Measurements from ENCODE around the gene PSMC5. TPM values are rescaled to one million over a fixed set of nuclear protein-coding genes. Genes with fewer than 3 reads are reported as not detected.

The PSMC5 gene
- total RNA-seq, 2 experiments from 2014 or later = 155 to 157 TPM

DNA sequence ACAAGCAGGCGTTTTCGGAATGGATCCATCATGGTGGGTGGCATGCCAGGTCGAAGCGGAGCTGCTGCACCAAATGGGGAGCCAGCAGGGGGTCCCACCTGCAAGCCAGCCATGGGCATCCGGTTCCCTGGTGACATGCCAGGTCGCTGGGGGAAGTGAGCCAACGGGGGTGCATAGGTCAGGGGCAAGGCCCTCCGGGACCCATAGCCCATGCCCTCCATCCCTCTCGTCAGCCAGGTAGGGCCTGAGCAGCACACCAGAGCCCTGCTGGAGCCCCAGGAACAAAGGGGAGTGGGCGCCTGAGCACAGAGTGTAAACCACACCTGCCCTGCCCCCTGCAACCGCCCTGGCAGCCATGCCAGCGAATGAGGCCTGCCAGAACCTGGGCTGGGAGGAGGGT lies 10.2 kb downstream of the PSMC5 start:
- H3K27ac Mint-ChIP-seq = no peak overlapping the region
- H3K9me3 Mint-ChIP-seq = no peaks in the 10 kb centered on the region
- peaks cover 34% of the 10 kb centered on the region for H3K36me3 Mint-ChIP-seq (ENCODE audit: low read depth)
- DNase-seq (no peak), ATAC-seq (no peak)
- no peaks in the 10 kb centered on the region for H3K27me3 Mint-ChIP-seq
- CTCF ChIA-PET = interaction anchor here (0.8 to 1.4 kb wide), 4 partner anchors 10 to 412 kb away, joined by 3 read pairs; partner anchors contain the start of gene PSMC5
- intact Hi-C loops (cut with micrococcal nuclease) = no loop called here
- TF ChIP-seq, protein P1, sequence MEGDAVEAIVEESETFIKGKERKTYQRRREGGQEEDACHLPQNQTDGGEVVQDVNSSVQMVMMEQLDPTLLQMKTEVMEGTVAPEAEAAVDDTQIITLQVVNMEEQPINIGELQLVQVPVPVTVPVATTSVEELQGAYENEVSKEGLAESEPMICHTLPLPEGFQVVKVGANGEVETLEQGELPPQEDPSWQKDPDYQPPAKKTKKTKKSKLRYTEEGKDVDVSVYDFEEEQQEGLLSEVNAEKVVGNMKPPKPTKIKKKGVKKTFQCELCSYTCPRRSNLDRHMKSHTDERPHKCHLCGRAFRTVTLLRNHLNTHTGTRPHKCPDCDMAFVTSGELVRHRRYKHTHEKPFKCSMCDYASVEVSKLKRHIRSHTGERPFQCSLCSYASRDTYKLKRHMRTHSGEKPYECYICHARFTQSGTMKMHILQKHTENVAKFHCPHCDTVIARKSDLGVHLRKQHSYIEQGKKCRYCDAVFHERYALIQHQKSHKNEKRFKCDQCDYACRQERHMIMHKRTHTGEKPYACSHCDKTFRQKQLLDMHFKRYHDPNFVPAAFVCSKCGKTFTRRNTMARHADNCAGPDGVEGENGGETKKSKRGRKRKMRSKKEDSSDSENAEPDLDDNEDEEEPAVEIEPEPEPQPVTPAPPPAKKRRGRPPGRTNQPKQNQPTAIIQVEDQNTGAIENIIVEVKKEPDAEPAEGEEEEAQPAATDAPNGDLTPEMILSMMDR (IDR thresholded peaks at IDR 0.05) = no peak
- POLR2A ChIA-PET = interaction anchor here (0.9 to 7.8 kb wide), 2 partner anchors 9 to 137 kb away, joined by 3 to 188 read pairs; partner anchors contain the start of genes FTSJ3 and PSMC5
- no peak overlapping the region for H3K4me3 Mint-ChIP-seq
- H3K4me1 Mint-ChIP-seq (ENCODE audit: low read depth) = peaks cover 28% of the 10 kb centered on the region

DNA sequence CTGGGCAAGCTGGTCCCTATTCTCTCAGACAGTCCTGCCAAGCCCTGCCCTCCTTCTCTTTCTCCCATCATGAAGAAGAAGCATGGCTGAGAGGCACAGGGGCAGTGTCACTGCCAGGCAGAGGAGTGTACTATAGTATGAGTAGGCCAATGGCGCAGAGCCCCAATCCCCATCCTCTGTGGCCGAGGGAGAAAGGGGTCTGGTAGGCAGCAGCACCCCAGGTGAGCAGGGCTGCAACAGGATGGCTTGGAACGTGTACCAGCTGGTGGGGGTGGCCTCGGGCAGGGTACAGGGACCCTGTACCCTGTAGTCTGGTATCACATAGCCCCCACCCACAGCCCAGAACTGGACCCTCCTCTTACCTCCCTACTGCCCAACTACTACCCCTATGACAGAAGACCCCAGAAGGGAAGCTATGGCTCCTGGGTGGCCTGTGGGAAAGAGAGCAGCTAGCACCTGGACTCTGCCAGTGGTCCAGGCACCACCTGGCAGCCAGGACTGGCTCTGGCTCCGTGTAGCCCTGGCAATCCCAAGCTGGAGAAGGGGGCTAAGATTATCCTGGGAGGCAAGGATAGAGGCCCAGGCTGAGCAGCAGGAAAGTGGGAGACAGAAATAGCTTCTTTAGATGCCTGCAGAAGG lies 10.8 kb downstream of the PSMC5 start:
- H3K9me3 Mint-ChIP-seq = no peaks in the 10 kb centered on the region
- intact Hi-C loops (cut with micrococcal nuclease) = no loop called here

DNA sequence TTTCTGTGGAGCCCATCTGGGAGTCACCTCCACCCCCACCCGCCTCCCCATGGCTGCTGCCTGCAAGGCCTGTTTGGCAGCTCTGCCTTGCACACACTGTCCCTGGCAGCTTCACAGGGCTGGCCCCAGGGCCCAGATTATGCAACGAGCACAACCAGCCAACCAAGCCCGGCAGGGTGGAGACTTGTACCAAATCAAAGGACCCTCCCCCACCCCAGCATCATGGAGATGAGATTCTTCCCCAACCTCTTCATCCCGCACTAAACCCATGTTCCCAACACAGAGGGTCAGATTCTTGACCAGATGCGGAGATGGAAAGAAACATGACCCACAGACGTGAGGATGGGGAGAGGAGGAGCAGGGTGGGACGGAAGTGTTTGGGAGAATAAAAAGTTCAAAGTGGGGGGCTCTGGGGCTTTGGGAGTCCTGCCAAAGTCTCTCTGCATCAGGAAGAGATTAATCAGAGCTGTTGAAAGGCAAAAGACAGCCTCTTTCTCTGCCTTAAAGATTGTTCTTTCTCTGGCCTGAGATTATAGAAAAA lies 11.5 kb downstream of the PSMC5 start:
- ATAC-seq (no peak), DNase-seq (no peak)
- intact Hi-C loops (cut with micrococcal nuclease) = no loop called here
- Mint-ChIP-seq H3K4me3 (peak overlapping the region; percentile 38), H3K4me1 (ENCODE audit: low read depth) (peaks cover 29% of the 10 kb centered on the region), H3K36me3 (ENCODE audit: low read depth) (peaks cover 29% of the 10 kb centered on the region), H3K27ac (peak overlapping the region; percentile 81), H3K27me3 (no peaks in the 10 kb centered on the region), H3K9me3 (no peaks in the 10 kb centered on the region)
- POLR2A ChIA-PET = interaction anchor here (0.9 to 7.8 kb wide), 6 partner anchors 10 to 138 kb away, joined by 3 to 188 read pairs (median 3); partner anchors contain the start of genes CCDC47, FTSJ3 and PSMC5
- CTCF ChIA-PET = interaction anchor here (1.4 to 4.4 kb wide), 2 partner anchors 10 kb away, joined by 3 to 22 read pairs; partner anchors contain the start of gene FTSJ3
- TF ChIP-seq, protein P1 (IDR thresholded peaks at IDR 0.05) = no peak

More for the DNA sequence above, 10.8 kb downstream of the PSMC5 start:
- TF ChIP-seq, protein P1 (IDR thresholded peaks at IDR 0.05) = no peak
- POLR2A ChIA-PET = interaction anchor here (0.9 to 7.8 kb wide), 6 partner anchors 9 to 137 kb away, joined by 3 to 188 read pairs (median 3); partner anchors contain the start of genes CCDC47, FTSJ3 and PSMC5
- CTCF ChIA-PET = interaction anchor here (1.1 to 4.4 kb wide), 3 partner anchors 9 to 11 kb away, joined by 3 to 22 read pairs (median 3); partner anchors contain the start of genes FTSJ3 and PSMC5
- Mint-ChIP-seq H3K27ac (peak overlapping the region; percentile 38), H3K36me3 (ENCODE audit: low read depth) (peaks cover 33% of the 10 kb centered on the region), H3K4me3 (no peak overlapping the region), H3K27me3 (no peaks in the 10 kb centered on the region), H3K4me1 (ENCODE audit: low read depth) (peaks cover 28% of the 10 kb centered on the region)
- ATAC-seq (no peak), DNase-seq (no peak)

DNA sequence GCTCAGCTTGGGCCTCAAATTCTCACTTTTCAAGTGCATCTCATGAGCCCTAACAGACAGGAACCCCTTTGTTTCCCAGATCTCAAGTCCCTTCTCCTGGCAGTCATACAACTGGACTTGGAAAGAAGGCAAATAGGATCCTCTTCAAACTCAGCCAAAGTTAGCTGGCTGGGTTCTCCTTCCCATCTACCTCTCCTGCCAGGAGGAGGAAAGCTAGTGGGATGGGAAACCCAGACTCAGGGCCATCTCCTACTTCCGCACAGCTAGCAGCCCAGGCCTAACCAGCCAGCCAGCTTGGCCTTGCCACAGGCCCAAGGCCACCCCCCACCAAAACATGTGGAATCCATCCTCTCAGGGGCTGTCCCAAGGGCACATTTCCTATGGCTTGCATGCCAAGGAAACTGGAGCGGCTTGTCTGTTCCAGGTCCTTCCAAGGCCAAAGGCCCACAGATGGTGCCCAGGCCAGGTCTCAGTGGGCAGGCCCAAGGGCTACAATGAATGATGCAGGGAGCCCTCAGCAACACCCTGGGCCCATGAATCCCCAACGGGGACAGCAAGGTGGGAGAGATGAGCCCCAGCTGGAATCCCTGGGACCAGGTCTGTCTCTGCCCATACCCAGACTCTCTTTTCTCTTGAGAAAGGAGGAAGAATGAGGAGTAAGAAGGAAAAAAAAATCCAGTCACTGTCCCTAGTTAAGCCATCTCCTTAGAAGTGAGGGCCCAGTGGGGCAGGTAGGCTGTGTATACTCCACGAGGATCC lies 13.5 kb downstream of the PSMC5 start:
- TF ChIP-seq, protein P1 (IDR thresholded peaks at IDR 0.05) = no peak
- Mint-ChIP-seq H3K4me1 (ENCODE audit: low read depth) (peaks cover 24% of the 10 kb centered on the region), H3K36me3 (ENCODE audit: low read depth) (peaks cover 10% of the 10 kb centered on the region), H3K4me3 (peak overlapping the region; percentile 98), H3K27ac (peak overlapping the region; percentile 94), H3K9me3 (no peaks in the 10 kb centered on the region), H3K27me3 (no peaks in the 10 kb centered on the region)
- ChIA-PET CTCF (interaction anchor here (1.2 to 4.4 kb wide), 4 partner anchors 9 to 176 kb away, joined by 3 to 22 read pairs (median 4); partner anchors contain the start of genes CCDC47, DDX42 and FTSJ3), POLR2A (interaction anchor here (0.9 to 7.8 kb wide), 5 partner anchors 12 to 140 kb away, joined by 3 to 188 read pairs (median 12); partner anchors contain the start of genes CCDC47, DDX42, FTSJ3 and PSMC5)
- DNase-seq (no peak), ATAC-seq (no peak)
- intact Hi-C loops (cut with micrococcal nuclease) = no loop called here
